ENCODE data around the gene PHC1. TPM values are rescaled to one million over a fixed set of nuclear protein-coding genes. Genes with fewer than 3 reads are reported as not detected.
"Not testable (repeated sequence)": the region's sequence is repeated elsewhere in the genome, so short reads cannot be mapped to it uniquely, and the experiment has no call there.

The PHC1 gene
- total RNA-seq, 4 donors from 2014 or later: 28.8 to 87.0 (median 37.6) TPM

DNA sequence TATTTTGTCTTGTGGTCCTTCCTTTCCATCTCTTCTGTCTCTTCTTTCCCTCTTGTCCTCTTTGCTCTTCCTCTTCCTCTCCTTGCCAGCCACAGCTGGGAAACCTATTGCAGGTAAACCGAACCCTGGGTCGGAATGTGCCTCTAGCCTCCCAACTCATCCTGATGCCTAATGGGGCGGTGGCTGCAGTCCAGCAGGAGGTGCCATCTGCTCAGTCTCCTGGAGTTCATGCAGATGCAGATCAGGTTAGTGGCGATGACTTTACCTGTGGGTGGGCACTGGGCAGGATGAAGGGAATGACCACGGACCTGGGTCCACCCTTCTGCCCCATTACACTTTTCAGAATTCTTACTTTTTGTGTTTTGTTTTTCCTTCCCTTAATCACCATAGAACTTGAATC lies 8.2 kb downstream of the PHC1 start:
- Histone ChIP-seq H3K4me1 (no peaks in the 10 kb centered on the region), H3K36me3 (peaks cover 0 to 89% (median 0%) of the 10 kb centered on the region in 3 donors), H3K27ac (no peak overlapping the region), H3K27me3 (no peaks in the 10 kb centered on the region), H3K4me3 (no peak overlapping the region), H3K9me3 (no peaks in the 10 kb centered on the region)
- TF ChIP-seq, protein P1, sequence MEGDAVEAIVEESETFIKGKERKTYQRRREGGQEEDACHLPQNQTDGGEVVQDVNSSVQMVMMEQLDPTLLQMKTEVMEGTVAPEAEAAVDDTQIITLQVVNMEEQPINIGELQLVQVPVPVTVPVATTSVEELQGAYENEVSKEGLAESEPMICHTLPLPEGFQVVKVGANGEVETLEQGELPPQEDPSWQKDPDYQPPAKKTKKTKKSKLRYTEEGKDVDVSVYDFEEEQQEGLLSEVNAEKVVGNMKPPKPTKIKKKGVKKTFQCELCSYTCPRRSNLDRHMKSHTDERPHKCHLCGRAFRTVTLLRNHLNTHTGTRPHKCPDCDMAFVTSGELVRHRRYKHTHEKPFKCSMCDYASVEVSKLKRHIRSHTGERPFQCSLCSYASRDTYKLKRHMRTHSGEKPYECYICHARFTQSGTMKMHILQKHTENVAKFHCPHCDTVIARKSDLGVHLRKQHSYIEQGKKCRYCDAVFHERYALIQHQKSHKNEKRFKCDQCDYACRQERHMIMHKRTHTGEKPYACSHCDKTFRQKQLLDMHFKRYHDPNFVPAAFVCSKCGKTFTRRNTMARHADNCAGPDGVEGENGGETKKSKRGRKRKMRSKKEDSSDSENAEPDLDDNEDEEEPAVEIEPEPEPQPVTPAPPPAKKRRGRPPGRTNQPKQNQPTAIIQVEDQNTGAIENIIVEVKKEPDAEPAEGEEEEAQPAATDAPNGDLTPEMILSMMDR (IDR thresholded peaks at IDR 0.05): no peak
- TF ChIP-seq POLR2A (IDR thresholded peaks at IDR 0.05): no peak
- no peak for TF ChIP-seq EP300 (IDR thresholded peaks at IDR 0.05)
- 92 to 95% methylated on average over 5 of the region's 5 CpGs for WGBS, 2 donors
- DNase-seq (ENCODE audit: low spot score in 2 of 2): no peak

DNA sequence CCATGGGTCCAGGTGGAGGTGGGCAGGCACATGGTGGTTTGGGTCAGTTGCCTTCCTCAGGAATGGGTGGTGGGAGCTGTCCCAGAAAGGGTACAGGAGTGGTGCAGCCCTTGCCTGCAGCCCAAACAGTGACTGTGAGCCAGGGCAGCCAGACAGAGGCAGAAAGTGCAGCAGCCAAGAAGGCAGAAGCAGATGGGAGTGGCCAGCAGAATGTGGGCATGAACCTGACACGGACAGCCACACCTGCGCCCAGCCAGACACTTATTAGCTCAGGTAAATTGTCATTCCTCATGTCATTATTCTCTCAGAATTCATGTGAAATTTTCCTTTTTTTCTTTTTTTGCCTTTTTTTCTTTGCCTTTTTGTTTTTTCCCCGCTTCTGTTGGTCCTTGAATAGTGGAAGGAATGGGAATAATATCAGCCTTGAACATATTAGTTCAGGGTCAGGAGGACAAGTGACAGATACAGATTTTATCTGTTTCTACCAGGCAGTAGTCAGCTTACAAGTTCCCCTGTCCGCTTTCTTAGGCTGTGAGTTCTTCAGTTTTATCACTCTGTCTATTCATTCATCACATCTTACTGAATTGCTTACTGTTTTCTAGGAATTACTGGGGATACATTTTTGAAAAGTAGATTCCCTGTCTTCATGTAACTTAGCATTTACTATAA lies 16.5 kb downstream of the PHC1 start:
- not testable (repeated sequence) for H3K27me3 ChIP-seq; H3K27ac ChIP-seq; DNase-seq (ENCODE audit: low spot score in 2 of 2); H3K4me1 ChIP-seq; H3K4me3 ChIP-seq; H3K9me3 ChIP-seq
- H3K36me3 ChIP-seq: peaks cover 0 to 86% (median 3%) of the 10 kb centered on the region in 3 donors
- 95% methylated on average over 4 of the region's 4 CpGs for WGBS, 2 donors

DNA sequence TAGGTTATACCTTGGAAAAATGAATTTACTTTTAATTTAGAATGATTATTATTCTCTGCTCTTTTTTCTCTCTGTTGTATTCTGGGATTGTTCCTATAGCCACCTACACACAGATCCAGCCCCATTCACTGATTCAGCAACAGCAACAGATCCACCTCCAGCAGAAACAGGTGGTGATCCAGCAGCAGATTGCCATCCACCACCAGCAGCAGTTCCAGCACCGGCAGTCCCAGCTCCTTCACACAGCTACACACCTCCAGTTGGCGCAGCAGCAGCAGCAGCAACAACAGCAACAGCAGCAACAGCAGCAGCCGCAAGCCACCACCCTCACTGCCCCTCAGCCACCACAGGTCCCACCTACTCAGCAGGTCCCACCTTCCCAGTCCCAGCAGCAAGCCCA lies 18.2 kb downstream of the PHC1 start:
- H3K36me3 ChIP-seq: peaks cover 0 to 86% (median 3%) of the 10 kb centered on the region in 3 donors
- not testable (repeated sequence) for H3K27me3 ChIP-seq; DNase-seq (ENCODE audit: low spot score in 2 of 2); H3K9me3 ChIP-seq; H3K4me3 ChIP-seq; H3K4me1 ChIP-seq; H3K27ac ChIP-seq
- 96 to 100% methylated on average over 2 to 3 of the region's 3 CpGs for WGBS, 2 donors

DNA sequence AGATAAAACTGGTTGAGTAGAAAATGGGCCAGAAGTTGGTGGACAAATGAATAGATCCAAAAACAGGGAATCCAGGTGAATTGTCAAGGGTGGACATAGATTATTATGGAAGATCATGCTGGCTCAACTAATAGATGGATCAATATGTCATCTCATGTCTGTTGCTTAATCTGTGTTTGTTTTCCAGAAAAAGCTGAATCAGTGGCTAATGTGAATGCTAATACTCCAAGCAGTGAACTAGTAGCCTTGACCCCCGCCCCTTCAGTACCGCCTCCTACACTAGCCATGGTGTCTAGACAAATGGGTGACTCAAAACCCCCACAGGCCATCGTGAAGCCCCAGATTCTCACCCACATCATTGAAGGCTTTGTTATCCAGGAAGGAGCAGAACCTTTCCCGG lies 19.8 kb downstream of the PHC1 start:
- H3K27me3 ChIP-seq; DNase-seq (ENCODE audit: low spot score in 2 of 2); H3K4me1 ChIP-seq; H3K27ac ChIP-seq; H3K4me3 ChIP-seq; H3K9me3 ChIP-seq: not testable (repeated sequence)
- H3K36me3 ChIP-seq: peaks cover 0 to 90% (median 3%) of the 10 kb centered on the region in 3 donors
- 77 to 81% methylated on average over 4 of the region's 4 CpGs for WGBS, 2 donors

DNA sequence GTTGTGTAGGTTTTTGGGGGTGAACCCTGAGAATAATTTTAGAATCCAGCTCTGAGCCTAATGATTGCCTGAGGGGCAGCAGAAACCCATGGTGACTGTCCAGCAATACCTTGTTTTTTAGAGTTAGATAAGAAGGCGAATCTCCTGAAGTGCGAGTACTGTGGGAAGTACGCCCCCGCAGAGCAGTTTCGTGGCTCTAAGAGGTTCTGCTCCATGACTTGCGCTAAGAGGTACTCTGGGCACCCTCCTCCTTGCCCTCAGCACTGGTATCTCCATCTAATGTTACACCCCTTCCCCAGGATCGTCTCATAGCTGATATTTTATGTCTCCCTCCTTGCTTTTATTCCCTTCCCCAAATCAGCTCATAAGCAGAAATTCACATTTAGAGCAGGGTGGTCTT lies 22.4 kb downstream of the PHC1 start:
- Histone ChIP-seq H3K27me3 (no peaks in the 10 kb centered on the region), H3K9me3 (no peaks in the 10 kb centered on the region), H3K4me3 (no peak overlapping the region), H3K4me1 (no peaks in the 10 kb centered on the region), H3K27ac (no peak overlapping the region), H3K36me3 (peaks cover 0 to 76% (median 4%) of the 10 kb centered on the region in 3 donors)
- TF ChIP-seq POLR2A (IDR thresholded peaks at IDR 0.05) (no peak), EP300 (IDR thresholded peaks at IDR 0.05) (no peak)
- TF ChIP-seq, protein P1 (IDR thresholded peaks at IDR 0.05): no peak
- DNase-seq (ENCODE audit: low spot score in 2 of 2): no peak
- WGBS, 2 donors: 92 to 93% methylated on average over 7 of the region's 7 CpGs

DNA sequence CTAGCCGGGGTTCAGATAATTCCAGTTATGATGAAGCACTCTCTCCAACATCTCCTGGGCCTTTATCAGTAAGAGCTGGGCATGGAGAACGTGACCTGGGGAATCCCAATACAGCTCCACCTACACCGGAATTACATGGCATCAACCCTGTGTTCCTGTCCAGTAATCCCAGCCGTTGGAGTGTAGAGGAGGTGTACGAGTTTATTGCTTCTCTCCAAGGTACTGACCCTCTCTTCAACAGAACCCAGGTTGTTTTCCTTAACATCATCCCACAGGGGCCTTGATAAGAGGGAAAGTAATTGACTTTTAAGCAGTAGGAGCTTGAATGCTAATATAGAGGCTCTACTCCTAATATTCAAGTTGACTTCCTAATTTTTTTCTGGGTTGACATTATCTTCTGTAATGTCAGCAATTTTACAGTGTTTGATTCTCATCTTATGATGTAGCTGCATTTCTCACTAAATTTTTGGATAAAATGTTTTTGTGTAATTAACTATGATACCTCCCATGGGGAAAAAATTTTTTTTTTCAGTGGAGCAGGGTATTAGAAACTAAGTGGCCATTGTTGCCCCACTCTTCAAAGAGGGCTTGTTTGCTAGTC lies 23.6 kb downstream of the PHC1 start:
- not testable (repeated sequence) for H3K27ac ChIP-seq; H3K4me3 ChIP-seq; H3K9me3 ChIP-seq; DNase-seq (ENCODE audit: low spot score in 2 of 2); H3K4me1 ChIP-seq; H3K27me3 ChIP-seq
- 70 to 78% methylated on average over 5 of the region's 5 CpGs for WGBS, 2 donors
- H3K36me3 ChIP-seq: peaks cover 0 to 80% (median 10%) of the 10 kb centered on the region in 3 donors

DNA sequence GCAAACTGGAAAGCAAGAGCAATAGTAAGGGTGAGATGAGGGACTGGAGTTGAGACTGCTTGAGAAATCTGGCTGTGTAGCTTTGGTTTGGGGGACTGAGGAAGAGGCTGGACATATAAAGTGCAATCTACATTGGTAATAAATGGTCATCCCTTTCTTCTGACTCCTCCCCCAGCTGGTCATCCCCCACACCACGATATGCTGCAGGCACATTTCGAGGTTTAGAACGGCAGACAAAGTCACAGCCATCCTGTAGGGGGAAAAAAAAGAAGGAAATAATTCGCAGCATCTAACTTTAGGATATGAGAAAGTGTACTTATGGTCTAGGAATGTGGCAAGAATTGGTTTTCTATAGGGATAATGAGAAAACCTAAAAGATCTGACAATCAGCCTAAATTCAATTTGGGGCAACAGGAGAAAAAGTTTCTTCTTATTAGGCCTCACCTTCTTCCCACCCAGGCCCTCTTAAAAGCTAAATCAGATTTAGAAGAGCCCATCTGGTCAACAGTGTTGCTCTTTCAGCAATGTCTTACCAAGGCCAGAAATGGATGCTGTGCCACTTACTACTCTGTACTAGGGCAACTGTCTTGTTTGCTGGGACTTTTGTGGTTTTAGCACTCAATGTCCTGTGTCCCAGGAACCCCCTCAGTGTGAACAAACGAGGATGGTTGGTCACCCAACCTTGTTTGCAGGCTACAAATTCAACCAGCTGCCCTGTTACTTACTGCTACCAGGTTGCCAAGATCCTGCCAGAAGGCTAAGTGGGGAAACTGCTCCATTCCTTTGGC lies 27.6 kb downstream of the PHC1 start:
- H3K27ac ChIP-seq: no peak overlapping the region
- no peaks in the 10 kb centered on the region for H3K27me3 ChIP-seq
- peaks cover 0 to 76% (median 28%) of the 10 kb centered on the region in 3 donors for H3K36me3 ChIP-seq
- no peak overlapping the region for H3K4me3 ChIP-seq
- no peak for DNase-seq (ENCODE audit: low spot score in 2 of 2)
- no peaks in the 10 kb centered on the region for H3K9me3 ChIP-seq
- no peak for TF ChIP-seq EP300 (IDR thresholded peaks at IDR 0.05)
- no peak for TF ChIP-seq POLR2A (IDR thresholded peaks at IDR 0.05)
- TF ChIP-seq, protein P1 (IDR thresholded peaks at IDR 0.05): no peak
- WGBS, 2 donors: 68 to 79% methylated on average over 5 of the region's 5 CpGs
- H3K4me1 ChIP-seq: peaks cover 0 to 6% (median 0%) of the 10 kb centered on the region in 4 donors
